K562 (cell line): Measurements from ENCODE around the gene IMMP2L. TPM values are rescaled to one million over a fixed set of nuclear protein-coding genes. Genes with fewer than 3 reads are reported as not detected.

Source experiments
- ATAC-seq: fragments of 200-7000 bp; cut with Tn5 transposase; 3 replicates; pipeline ENCODE4 v1.9.1; 2020; ENCODE audit warnings: moderate library complexity
- BruUV-seq: library from RNA; stranded (reverse); fragments of 400-500 nt; replicated peaks from 2 replicates; lab custom pipeline; 2021; lab: Mats Ljungman, UMichigan
- CTCF ChIA-PET: fragments of 300-600 bp; formaldehyde crosslinking; extraction: SDS; loops from one replicate; lab custom pipeline; 2021; ENCODE audit warnings: low intra/inter-chr PET ratio; lab: Yijun Ruan, JAX
- POLR2A ChIA-PET: fragments of 300-600, 350-650 bp; sonication (Branson Sonifier 250); formaldehyde crosslinking; extraction: SDS; loops from one replicate; lab custom pipeline; 2021; ENCODE audit warnings: antibody characterized with exemption, inconsistent platforms; lab: Yijun Ruan, JAX
- DNase-seq, 4 experiments: peaks; one replicate each; pipeline versions ENCODE4 v3.0.0 to v3.0.0-alpha.2; 2011 to 2018; ENCODE audit warnings: low spot score in 3 of 4, mixed read lengths in 3 of 4; ENCODE audit errors: extremely low read depth in 1 of 4
- FAIRE-seq: peaks from 2 replicates; lab custom pipeline; 2011; peaks lifted over from hg19 to GRCh38; lab: Jason Lieb, UNC
- H2AFZ ChIP-seq: 2 replicates; pipeline ENCODE4 v1.6.0; 2011; ENCODE audit warnings: low read depth, low read length, control low read depth, inconsistent platforms
- H3K27ac ChIP-seq: fragments of 200-600 bp; 3 replicates; pipeline ENCODE4 v1.8.0; 2011; ENCODE audit warnings: low read depth, mild to moderate bottlenecking, control low read depth, inconsistent platforms, low read length, moderate library complexity, mixed read lengths; ENCODE audit errors: extremely low read depth
- H3K27me3 ChIP-seq, 2 experiments: fragments of 300-600 bp in 1 of 2; 2 replicates in 1 of 2; 3 replicates in 1 of 2; pipeline versions ENCODE4 v1.6.0 to v1.8.0; 2011; ENCODE audit warnings: inconsistent platforms in 2 of 2, low read length in 2 of 2, mild to moderate bottlenecking in 1 of 2, mixed read lengths in 1 of 2, moderate library complexity in 1 of 2; ENCODE audit not compliant: control insufficient read depth in 2 of 2, insufficient read depth in 2 of 2
- H3K36me3 ChIP-seq: fragments of 300-600 bp; 3 replicates; pipeline ENCODE4 v1.8.0; 2011; ENCODE audit warnings: mild to moderate bottlenecking, low read length, inconsistent platforms; ENCODE audit not compliant: control insufficient read depth, insufficient read depth
- H3K4me1 ChIP-seq, 2 experiments: fragments of 200-600 bp in 1 of 2; replicated peaks in 1 of 2; 2 replicates in 1 of 2; 3 replicates in 1 of 2; pipeline versions ENCODE4 v1.5.1 to v1.8.0; 2011; ENCODE audit warnings: inconsistent platforms in 2 of 2, low read length in 2 of 2, mild to moderate bottlenecking in 1 of 2, mixed read lengths in 1 of 2, moderate library complexity in 1 of 2; ENCODE audit not compliant: control insufficient read depth in 2 of 2, insufficient read depth in 2 of 2
- H3K4me2 ChIP-seq: 2 replicates; pipeline ENCODE4 v1.6.1; 2011; ENCODE audit warnings: low read length, control low read depth, inconsistent platforms, mixed read lengths; ENCODE audit not compliant: insufficient read depth
- H3K4me3 ChIP-seq: fragments of 200-600 bp; sonication (generic), shearing (Covaris generic); 2 replicates; pipeline ENCODE4 v1.5.1; 2016; ENCODE audit warnings: control low read depth, inconsistent platforms
- H3K79me2 ChIP-seq: fragments of 200-600 bp; 3 replicates; pipeline ENCODE4 v1.8.0; 2011; ENCODE audit warnings: low read length, inconsistent platforms; ENCODE audit not compliant: control insufficient read depth, insufficient read depth
- H3K9ac ChIP-seq, 2 experiments: 2 replicates each; pipeline versions ENCODE4 v1.6.0 to v1.6.1; 2011; ENCODE audit warnings: low read depth in 2 of 2, low read length in 2 of 2, control low read depth in 1 of 2, inconsistent platforms in 1 of 2, mild to moderate bottlenecking in 1 of 2, mixed read lengths in 1 of 2; ENCODE audit not compliant: insufficient read depth in 1 of 2
- H3K9me1 ChIP-seq: one replicate; pipeline ENCODE4 v1.6.0; 2011; ENCODE audit warnings: inconsistent platforms, mild to moderate bottlenecking, low read length, moderate library complexity; ENCODE audit not compliant: control insufficient read depth, insufficient read depth
- H3K9me3 ChIP-seq: replicated peaks from 2 replicates; pipeline ENCODE4 v1.5.1; 2011; ENCODE audit warnings: low read depth, low read length, inconsistent platforms; ENCODE audit not compliant: control insufficient read depth, insufficient read depth
- H4K20me1 ChIP-seq: replicated peaks from 2 replicates; pipeline ENCODE4 v1.6.1; 2011; ENCODE audit warnings: low read length, inconsistent platforms, mixed read lengths; ENCODE audit not compliant: control insufficient read depth, insufficient read depth
- BDP1 ChIP-seq: IDR thresholded peaks from 3 replicates; pipeline ENCODE4 v1.6.1; 2011; ENCODE audit not compliant: insufficient read length, insufficient read depth
- E2F1 ChIP-seq: sonication (generic); formaldehyde crosslinking; IDR thresholded peaks from 2 replicates; pipeline ENCODE4 v1.8.1; 2023; ENCODE audit warnings: mild to moderate bottlenecking, missing genetic modification reagents, moderate library complexity
- ELF4 ChIP-seq: fragments of 450-650 bp; formaldehyde crosslinking; IDR thresholded peaks from 2 replicates; pipeline ENCODE4 v1.4.0; 2022; ENCODE audit warnings: missing genetic modification characterization
- IRF1 ChIP-seq: sonication (generic); formaldehyde crosslinking; IDR thresholded peaks from 2 replicates; pipeline ENCODE4 v1.8.0; 2022; ENCODE audit warnings: missing genetic modification reagents, mild to moderate bottlenecking, borderline replicate concordance
- MBD2 ChIP-seq: sonication (generic); IDR thresholded peaks from 2 replicates; pipeline ENCODE4 v1.6.1; 2016; ENCODE audit warnings: low read depth, borderline replicate concordance
- POLR2AphosphoS2 ChIP-seq: IDR thresholded peaks from 2 replicates; pipeline ENCODE4 v1.6.1; 2012; ENCODE audit warnings: low read length, improper control_type of control experiment
- RAD51 ChIP-seq: fragments of 450-650 bp; IDR thresholded peaks from 2 replicates; pipeline ENCODE4 v1.7.1; 2016; ENCODE audit warnings: low read depth, mild to moderate bottlenecking, borderline replicate concordance
- RFX1 ChIP-seq: fragments of 450-650 bp; IDR thresholded peaks from 2 replicates; pipeline ENCODE4 v1.6.1; 2016; ENCODE audit warnings: mild to moderate bottlenecking, moderate library complexity
- SREBF1 ChIP-seq: fragments of 150-350 bp; IDR thresholded peaks from 2 replicates; pipeline ENCODE4 v1.6.1; 2014; ENCODE audit warnings: antibody characterized with exemption, low read depth, low read length, borderline replicate concordance
- SRF ChIP-seq, 2 experiments: fragments of 250-450, 450-650 bp in 1 of 2; sonication (Bioruptor Pico) in 1 of 2; sonication (generic) in 1 of 2; formaldehyde crosslinking; IDR thresholded peaks; 2 replicates each; pipeline versions ENCODE4 v1.5.0 to v1.5.1; 2020 to 2022; ENCODE audit warnings: mild to moderate bottlenecking in 1 of 2, missing genetic modification reagents in 1 of 2
- TEAD2 ChIP-seq: fragments of 450-650 bp; IDR thresholded peaks from 2 replicates; pipeline ENCODE4 v1.6.1; 2016; ENCODE audit warnings: missing genetic modification characterization, control low read depth, missing compliant biosample characterization
- THRAP3 ChIP-seq: fragments of 450-650 bp; IDR thresholded peaks from 2 replicates; pipeline ENCODE4 v1.6.1; 2016; ENCODE audit warnings: mild to moderate bottlenecking, inconsistent platforms, borderline replicate concordance
- TRIM24 ChIP-seq, 2 experiments: fragments of 450-650 bp; IDR thresholded peaks; 2 replicates each; pipeline ENCODE4 v1.6.1; 2016
- ZBTB11 ChIP-seq, 3 experiments: fragments of 200-800 bp in 1 of 3; fragments of 250-450 bp in 1 of 3; fragments of 450-650 bp in 1 of 3; sonication (Bioruptor Pico) in 1 of 3; sonication (Bioruptor generic) in 1 of 3; formaldehyde crosslinking in 1 of 3; IDR thresholded peaks; 2 replicates each; pipeline versions ENCODE4 v1.6.1 to v1.8.0; 2016 to 2022; ENCODE audit warnings: mild to moderate bottlenecking in 2 of 3, missing genetic modification characterization in 2 of 3, missing compliant biosample characterization in 1 of 3, moderate library complexity in 1 of 3
- ZBTB17 ChIP-seq: fragments of 450-650 bp; formaldehyde crosslinking; IDR thresholded peaks from 2 replicates; pipeline ENCODE4 v1.4.0; 2020; ENCODE audit warnings: mild to moderate bottlenecking
- ZFPM2 ChIP-seq: fragments of 250-450 bp; sonication (Bioruptor Pico); IDR thresholded peaks from 2 replicates; pipeline ENCODE4 v1.5.1; 2022; ENCODE audit warnings: mild to moderate bottlenecking
- ZNF134 ChIP-seq: fragments of 250-450 bp; sonication (Bioruptor Pico); conservative IDR thresholded peaks from 2 replicates; pipeline ENCODE4 v1.4.0; 2020
- ZNF644 ChIP-seq: fragments of 200-800 bp; sonication (Bioruptor generic); IDR thresholded peaks from 2 replicates; pipeline ENCODE4 v1.6.1; 2016; ENCODE audit warnings: low read depth, missing genetic modification characterization, missing compliant biosample characterization
- ZSCAN32 ChIP-seq: fragments of 450-650 bp; formaldehyde crosslinking; IDR thresholded peaks from 2 replicates; pipeline ENCODE4 v1.4.0; 2020; ENCODE audit warnings: mild to moderate bottlenecking, moderate library complexity
- WGBS: fragments of 100-300 bp; shearing (Covaris generic); methylation state at CpG from one replicate; pipeline ENCODE4 v1.1.6; 2016; ENCODE audit warnings: low coverage, mixed read lengths; ENCODE audit not compliant: insufficient coverage; ENCODE audit errors: missing lambda C conversion rate; 5-methylcytosine and 5-hydroxymethylcytosine counted together
- in situ Hi-C: fragments of 300-500 bp; cut with MboI; formaldehyde crosslinking; loops from 4 replicates; pipeline ENCODE4 v1.15.0; 2018; ENCODE audit warnings: inconsistent platforms, mixed read lengths
- intact Hi-C: fragments of 100-400 bp; cut with micrococcal nuclease; formaldehyde crosslinking; loops from 2 replicates; pipeline ENCODE4 v1.14.2; 2022
- polyA plus RNA-seq, 8 experiments: library from polyadenylated mRNA; depleted of rRNA in 4 of 8; stranded (reverse) in 5 of 8; unstranded in 3 of 8; fragments of >200 nt; fragmentation: Nextera tagmentation in 2 of 8; fragmentation: Illumina TruSeq in 1 of 8; extraction: Ambion mirVana in 2 of 8; extraction: Trizol in 1 of 8; gene quantifications; 2 replicates each; pipeline versions ENCODE4 v1.2.1 to v1.2.3, GENCODE V29; 2011 to 2014; ENCODE audit warnings: inconsistent platforms in 1 of 8, missing spikeins in 1 of 8
- total RNA-seq, 7 experiments: library from RNA; depleted of rRNA in 6 of 7; stranded (reverse); fragments of >200 nt in 6 of 7; fragmentation: Illumina TruSeq in 2 of 7; extraction: Trizol in 2 of 7; gene quantifications; 2 replicates each; pipeline versions ENCODE4 v1.2.1 to v1.2.3, GENCODE V29; 2011 to 2021; ENCODE audit warnings: low replicate concordance in 1 of 7

The IMMP2L gene
- total and polyA plus RNA-seq, 9 of the 15 experiments (the other 6 are each of a cell fraction or from before 2014, with no cell fraction given) = 29.7 to 116 (median 53.0) TPM

- TF ChIP-seq BDP1 = no peak
- no peak for TF ChIP-seq ELF4 (CRISPR knock-in tag)
- no peak for TF ChIP-seq TEAD2 (tag)
- TF ChIP-seq ZFPM2 (CRISPR knock-in tag) = no peak
Measured at GRCh38 chr7:110975486-110975885, 586.8 kb downstream of the IMMP2L start (continued).

- no peak for ATAC-seq
- Histone ChIP-seq H3K79me2 (no peaks in the 10 kb centered on the region), H4K20me1 (no peaks in the 10 kb centered on the region), H3K9ac (no peak overlapping the region), H3K27me3 (no peaks in the 10 kb centered on the region), H3K4me1 (no peaks in the 10 kb centered on the region), H3K36me3 (no peaks in the 10 kb centered on the region), H2AFZ (no peak overlapping the region), H3K9me3 (no peaks in the 10 kb centered on the region), H3K4me3 (no peak overlapping the region), H3K4me2 (no peak overlapping the region), H3K9me1 (no peaks in the 10 kb centered on the region), H3K27ac (no peak overlapping the region)
- 29% methylated on average over 3 of the region's 3 CpGs for WGBS
- CTCF ChIA-PET = no interaction called here
- POLR2A ChIA-PET = no interaction called here
- intact Hi-C loops = no loop called here
- in situ Hi-C loops = no loop called here
- no TSS peak for BruUV-seq
- no peak for FAIRE-seq
- no peak for DNase-seq
- TF ChIP-seq ZSCAN32 (CRISPR knock-in tag) = no peak
- TF ChIP-seq POLR2AphosphoS2 = no peak
- TF ChIP-seq RFX1 = no peak
- no peak for TF ChIP-seq SRF (CRISPR knock-in tag; IDR thresholded peaks at IDR 0.05)
- no peak for TF ChIP-seq ZNF134 (CRISPR knock-in tag)
- TF ChIP-seq ZBTB17 (CRISPR knock-in tag) = no peak
- TF ChIP-seq IRF1 (CRISPR knock-in tag) = no peak
- TF ChIP-seq MBD2 = no peak
- no peak for TF ChIP-seq TRIM24 (IDR thresholded peaks at IDR 0.05)
- TF ChIP-seq ZNF644 (tag) = no peak
- TF ChIP-seq E2F1 = no peak
- TF ChIP-seq RAD51 = no peak
- no peak for TF ChIP-seq THRAP3
- no peak for TF ChIP-seq ZBTB11 (CRISPR knock-in tag; IDR thresholded peaks at IDR 0.05)
- no peak for TF ChIP-seq SREBF1
Measured at GRCh38 chr7:110974441-110974840, 587.9 kb downstream of the IMMP2L start.
